Loucy (cell line): ENCODE measurements around the gene TBC1D30.

Experiments used
- H2AFZ ChIP-seq: fragments of 200-600 bp; sonication (generic); 2 replicates; pipeline ENCODE4 v1.6.0; 2016; ENCODE audit warnings: antibody characterized with exemption, mild to moderate bottlenecking, low read length, moderate library complexity
- H3F3A ChIP-seq: fragments of 200-600 bp; 2 replicates; pipeline ENCODE4 v1.6.0; 2016; ENCODE audit warnings: antibody characterized with exemption, low read depth, mild to moderate bottlenecking
- H3K27me3 ChIP-seq: fragments of 200-600 bp; sonication (generic); 2 replicates; pipeline ENCODE4 v1.6.1; 2014; ENCODE audit warnings: low read length, mild to moderate bottlenecking; ENCODE audit not compliant: insufficient read depth, poor library complexity, severe bottlenecking
- H3K36me3 ChIP-seq: fragments of 200-600 bp; sonication (generic); 2 replicates; pipeline ENCODE4 v1.6.1; 2016; ENCODE audit warnings: low read length; ENCODE audit not compliant: insufficient read depth
- H3K4me1 ChIP-seq: fragments of 200-600 bp; sonication (generic); 2 replicates; pipeline ENCODE4 v1.5.1; 2014; ENCODE audit warnings: low read length, mild to moderate bottlenecking; ENCODE audit not compliant: insufficient read depth, poor library complexity, severe bottlenecking
- H3K4me2 ChIP-seq: fragments of 200-600 bp; sonication (generic); 2 replicates; pipeline ENCODE4 v1.6.0; 2014; ENCODE audit warnings: antibody characterized with exemption, low read length, low read depth, mild to moderate bottlenecking; ENCODE audit not compliant: poor library complexity, severe bottlenecking
- H3K4me3 ChIP-seq: fragments of 200-600 bp; sonication (generic); 2 replicates; pipeline ENCODE4 v1.5.1; 2014; ENCODE audit warnings: low read length, mild to moderate bottlenecking, mixed read lengths; ENCODE audit not compliant: poor library complexity, severe bottlenecking
- H3K79me2 ChIP-seq: fragments of 200-600 bp; sonication (generic); 2 replicates; pipeline ENCODE4 v1.6.1; 2014; ENCODE audit warnings: low read length; ENCODE audit not compliant: insufficient read depth
- H3K9ac ChIP-seq: fragments of 200-600 bp; sonication (generic); 2 replicates; pipeline ENCODE4 v1.6.0; 2014; ENCODE audit warnings: mild to moderate bottlenecking, low read depth, low read length, moderate library complexity; ENCODE audit not compliant: poor library complexity, severe bottlenecking
- H3K9me2 ChIP-seq: fragments of 200-600 bp; sonication (generic); replicated peaks from 2 replicates; pipeline ENCODE4 v1.6.1; 2016; ENCODE audit warnings: low read depth, low read length, mixed read lengths
- H3K9me3 ChIP-seq: fragments of 200-600 bp; sonication (generic); 2 replicates; pipeline ENCODE4 v1.6.1; 2014; ENCODE audit warnings: mild to moderate bottlenecking, antibody characterized with exemption, low read length, low read depth; ENCODE audit not compliant: insufficient read depth
- H4K20me1 ChIP-seq: fragments of 200-600 bp; sonication (generic); 2 replicates; pipeline ENCODE4 v1.6.0; 2014; ENCODE audit warnings: antibody characterized with exemption, low read length, mild to moderate bottlenecking; ENCODE audit not compliant: insufficient read depth, poor library complexity, severe bottlenecking
- EZH2phosphoT487 ChIP-seq: fragments of 200-600 bp; IDR thresholded peaks from 2 replicates; pipeline ENCODE4 v1.6.1; 2018; ENCODE audit warnings: antibody characterized with exemption, mild to moderate bottlenecking, moderate library complexity, borderline replicate concordance
- TF ChIP-seq, protein P1 (sequence below): fragments of 200-600 bp; sonication (generic); conservative IDR thresholded peaks from 2 replicates; pipeline ENCODE4 v1.5.1; 2014; ENCODE audit warnings: mild to moderate bottlenecking, antibody characterized with exemption, low read length

TBC1D30 gene

DNA sequence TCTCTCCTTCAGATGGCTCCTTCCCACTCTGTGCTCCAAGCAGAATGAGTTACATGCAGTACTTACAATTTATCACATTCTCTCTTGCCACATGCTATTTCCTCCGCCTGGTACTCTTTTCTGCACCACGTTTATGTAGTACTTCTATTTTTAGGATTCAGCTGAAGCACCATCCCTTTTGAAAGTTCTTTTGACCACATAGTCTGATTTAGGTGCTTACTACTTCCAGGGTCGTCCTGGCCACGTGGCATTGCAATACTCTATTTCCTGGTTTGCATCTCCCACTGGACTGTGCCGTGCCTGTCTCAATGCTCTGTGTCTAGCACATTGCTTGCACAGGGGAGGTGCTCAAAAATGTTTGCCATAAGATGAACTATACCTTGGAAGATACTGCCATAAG, 16.3 kb upstream of the TBC1D30 start:
- no peaks in the 10 kb centered on the region for H3K79me2 ChIP-seq
- no peak for TF ChIP-seq EZH2phosphoT487
- TF ChIP-seq, protein P1, sequence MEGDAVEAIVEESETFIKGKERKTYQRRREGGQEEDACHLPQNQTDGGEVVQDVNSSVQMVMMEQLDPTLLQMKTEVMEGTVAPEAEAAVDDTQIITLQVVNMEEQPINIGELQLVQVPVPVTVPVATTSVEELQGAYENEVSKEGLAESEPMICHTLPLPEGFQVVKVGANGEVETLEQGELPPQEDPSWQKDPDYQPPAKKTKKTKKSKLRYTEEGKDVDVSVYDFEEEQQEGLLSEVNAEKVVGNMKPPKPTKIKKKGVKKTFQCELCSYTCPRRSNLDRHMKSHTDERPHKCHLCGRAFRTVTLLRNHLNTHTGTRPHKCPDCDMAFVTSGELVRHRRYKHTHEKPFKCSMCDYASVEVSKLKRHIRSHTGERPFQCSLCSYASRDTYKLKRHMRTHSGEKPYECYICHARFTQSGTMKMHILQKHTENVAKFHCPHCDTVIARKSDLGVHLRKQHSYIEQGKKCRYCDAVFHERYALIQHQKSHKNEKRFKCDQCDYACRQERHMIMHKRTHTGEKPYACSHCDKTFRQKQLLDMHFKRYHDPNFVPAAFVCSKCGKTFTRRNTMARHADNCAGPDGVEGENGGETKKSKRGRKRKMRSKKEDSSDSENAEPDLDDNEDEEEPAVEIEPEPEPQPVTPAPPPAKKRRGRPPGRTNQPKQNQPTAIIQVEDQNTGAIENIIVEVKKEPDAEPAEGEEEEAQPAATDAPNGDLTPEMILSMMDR: no peak
- H3K36me3 ChIP-seq: no peaks in the 10 kb centered on the region
- H3K9ac ChIP-seq: no peak overlapping the region
- no peaks in the 10 kb centered on the region for H3K4me1 ChIP-seq
- no peak overlapping the region for H3K4me2 ChIP-seq
- no peaks in the 10 kb centered on the region for H4K20me1 ChIP-seq
- no peaks in the 10 kb centered on the region for H3K9me2 ChIP-seq
- no peaks in the 10 kb centered on the region for H3F3A ChIP-seq
- no peaks in the 10 kb centered on the region for H3K9me3 ChIP-seq
- H2AFZ ChIP-seq: no peak overlapping the region
- no peaks in the 10 kb centered on the region for H3K27me3 ChIP-seq
- H3K4me3 ChIP-seq: no peak overlapping the region

DNA sequence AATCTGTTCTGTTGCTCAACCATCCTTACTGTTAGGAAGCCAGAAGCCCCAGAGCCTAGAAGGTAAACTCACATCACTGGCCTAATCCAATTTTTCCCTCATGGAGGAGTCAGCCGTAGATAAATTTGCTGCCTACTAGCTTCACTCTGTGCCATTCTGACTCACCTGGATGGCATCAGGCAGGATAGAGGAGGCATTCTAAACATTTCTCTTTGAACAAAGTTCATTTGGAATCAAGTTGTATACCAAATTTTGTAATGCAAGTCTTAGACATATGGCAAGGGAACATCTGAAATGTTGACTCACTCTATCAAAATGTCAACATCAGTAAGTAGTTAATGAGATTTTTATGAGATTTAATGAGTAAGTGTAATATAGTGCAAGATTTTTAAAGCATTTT, 13.6 kb upstream of the TBC1D30 start:
- Histone ChIP-seq H3F3A (no peaks in the 10 kb centered on the region), H2AFZ (no peak overlapping the region), H3K9ac (no peak overlapping the region), H3K27me3 (no peaks in the 10 kb centered on the region), H3K79me2 (no peaks in the 10 kb centered on the region), H3K36me3 (no peaks in the 10 kb centered on the region), H3K9me2 (no peaks in the 10 kb centered on the region), H4K20me1 (no peaks in the 10 kb centered on the region), H3K4me1 (no peaks in the 10 kb centered on the region), H3K4me3 (no peak overlapping the region), H3K4me2 (no peak overlapping the region), H3K9me3 (no peaks in the 10 kb centered on the region)
- TF ChIP-seq, protein P1: no peak
- no peak for TF ChIP-seq EZH2phosphoT487

DNA sequence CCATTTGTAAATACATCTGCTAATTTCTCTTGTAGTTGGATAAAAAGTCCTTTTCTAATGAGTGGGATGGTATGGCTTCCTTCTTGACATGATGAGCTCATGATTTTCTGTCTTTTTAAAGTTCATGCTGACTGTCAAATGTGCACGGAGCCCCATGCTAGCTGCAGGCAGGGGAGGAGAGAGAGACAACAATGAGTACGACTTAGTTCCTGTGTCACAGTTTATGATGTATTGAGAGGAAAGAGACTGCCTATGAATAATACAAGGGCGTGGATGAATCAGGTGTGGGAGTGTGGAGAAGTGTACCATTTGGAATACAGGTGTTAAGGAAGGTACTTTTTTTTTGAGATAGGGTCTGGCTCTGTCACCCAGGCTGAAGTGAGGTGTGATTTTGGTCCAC, 10.7 kb upstream of the TBC1D30 start:
- no peaks in the 10 kb centered on the region for H3K27me3 ChIP-seq
- TF ChIP-seq, protein P1: no peak
- TF ChIP-seq EZH2phosphoT487: no peak
- H3K9me3 ChIP-seq: no peaks in the 10 kb centered on the region
- no peak overlapping the region for H2AFZ ChIP-seq
- H3K79me2 ChIP-seq: no peaks in the 10 kb centered on the region
- no peak overlapping the region for H3K4me3 ChIP-seq
- H3F3A ChIP-seq: no peaks in the 10 kb centered on the region
- H4K20me1 ChIP-seq: no peaks in the 10 kb centered on the region
- no peak overlapping the region for H3K9ac ChIP-seq
- H3K36me3 ChIP-seq: no peaks in the 10 kb centered on the region
- no peak overlapping the region for H3K4me2 ChIP-seq
- H3K4me1 ChIP-seq: no peaks in the 10 kb centered on the region
- no peaks in the 10 kb centered on the region for H3K9me2 ChIP-seq
